NB4 (cell line): ENCODE results near the gene NUDT7.

ENCODE experiments used
- DNase-seq: peaks from one replicate; pipeline ENCODE4 v3.0.0; 2010; ENCODE audit warnings: low read depth
- H3K4me3 ChIP-seq: one replicate; pipeline ENCODE4 v1.5.1; 2011; ENCODE audit warnings: mild to moderate bottlenecking, low read depth, low read length, moderate library complexity
- CTCF ChIP-seq: IDR thresholded peaks from one replicate; pipeline ENCODE4 v1.5.1; 2012; ENCODE audit warnings: low read depth, low read length
- MAX ChIP-seq: IDR thresholded peaks from 2 replicates; pipeline ENCODE4 v1.6.1; 2011; ENCODE audit warnings: low read depth, low read length
- MYC ChIP-seq: IDR thresholded peaks from 2 replicates; pipeline ENCODE4 v1.6.1; 2011; ENCODE audit warnings: low read depth, low read length
- POLR2A ChIP-seq: IDR thresholded peaks from 2 replicates; pipeline ENCODE4 v1.6.1; 2011; ENCODE audit warnings: mild to moderate bottlenecking; ENCODE audit not compliant: insufficient read length; ENCODE audit errors: extremely low read depth

NUDT7 gene

GRCh38 chr16:77767211-77767610, 44.9 kb downstream of the NUDT7 start:
- no peak for TF ChIP-seq MAX
- TF ChIP-seq CTCF = no peak
- no peak for TF ChIP-seq MYC
- TF ChIP-seq POLR2A = no peak
- H3K4me3 ChIP-seq = no peak overlapping the region
- DNase-seq = no peak

- TF ChIP-seq POLR2A = no peak
- no peak for TF ChIP-seq CTCF
- TF ChIP-seq MYC = no peak
- no peak for TF ChIP-seq MAX
- no peak overlapping the region for H3K4me3 ChIP-seq
- no peak for DNase-seq
Measured at GRCh38 chr16:77767826-77768225, 45.5 kb downstream of the NUDT7 start.

- DNase-seq = no peak
Measured at GRCh38 chr16:77775911-77776909, 53.9 kb downstream of the NUDT7 start.

GRCh38 chr16:77777745-77778144, 55.4 kb downstream of the NUDT7 start:
- no peak overlapping the region for H3K4me3 ChIP-seq
- TF ChIP-seq CTCF (no peak), MYC (no peak)
- no peak for DNase-seq

More at GRCh38 chr16:77775911-77776909, 53.9 kb downstream of the NUDT7 start:
- no peak for TF ChIP-seq MAX
- TF ChIP-seq MYC = no peak
- no peak for TF ChIP-seq POLR2A
- TF ChIP-seq CTCF = no peak
- no peak overlapping the region for H3K4me3 ChIP-seq

GRCh38 chr16:77780378-77780837, 58.1 kb downstream of the NUDT7 start:
- no peak overlapping the region for H3K4me3 ChIP-seq
- TF ChIP-seq MYC = no peak
- no peak for TF ChIP-seq CTCF
- no peak for TF ChIP-seq POLR2A
- no peak for TF ChIP-seq MAX
- no peak for DNase-seq

- DNase-seq = no peak
- H3K4me3 ChIP-seq = no peak overlapping the region
- no peak for TF ChIP-seq POLR2A
- TF ChIP-seq MYC = no peak
- TF ChIP-seq MAX = no peak
- TF ChIP-seq CTCF = no peak
Measured at GRCh38 chr16:77781091-77781490, 58.8 kb downstream of the NUDT7 start.
